Adrenal gland (tissue), 12 donors: Measurements from ENCODE around the gene GALNT18. TPM values are rescaled to one million over a fixed set of nuclear protein-coding genes. Genes with fewer than 3 reads are reported as not detected.

Source experiments
- DNase-seq, 7 donors: peaks; one replicate each; pipeline ENCODE4 v3.0.0-alpha.2; 2019 to 2020
- H3K27ac ChIP-seq, 5 donors: fragments of 200-600 bp; sonication (generic) in 4 of 5; 1 replicate in 3 of 5; 2 replicates in 2 of 5; pipeline versions ENCODE4 v1.5.1 to v1.8.0; 2016 to 2020; ENCODE audit warnings: mild to moderate bottlenecking in 1 of 5
- H3K27me3 ChIP-seq: fragments of 200-600 bp; 2 replicates; pipeline ENCODE4 v1.8.0; 2021
- H3K36me3 ChIP-seq, 2 donors: fragments of 200-600 bp; replicated peaks in 1 of 2; 1 replicate in 1 of 2; 2 replicates in 1 of 2; pipeline versions ENCODE4 v1.5.1 to v1.8.0; 2018 to 2022
- H3K4me1 ChIP-seq, 2 donors: fragments of 200-600 bp; replicated peaks in 1 of 2; 1 replicate in 1 of 2; 2 replicates in 1 of 2; pipeline versions ENCODE4 v1.5.1 to v1.8.0; 2018 to 2021
- H3K4me3 ChIP-seq, 4 donors: fragments of 200-600 bp; sonication (generic) in 3 of 4; one replicate each; pipeline ENCODE4 v1.5.1; 2016 to 2018
- H3K9me3 ChIP-seq, 3 donors: fragments of 200-600 bp; sonication (generic) in 1 of 3; replicated peaks in 1 of 3; 1 replicate in 2 of 3; 2 replicates in 1 of 3; pipeline versions ENCODE4 v1.5.1 to v1.8.0; 2016 to 2021
- CTCF ChIP-seq, 6 experiments: fragments of 450-650 bp in 4 of 6; fragments of 200-600 bp in 2 of 6; sonication (generic) in 1 of 6; IDR thresholded peaks; 1 replicate in 5 of 6; 2 replicates in 1 of 6; pipeline versions ENCODE4 v1.5.1 to v1.8.0; 2016 to 2021; ENCODE audit warnings: antibody characterized with exemption in 6 of 6, mild to moderate bottlenecking in 2 of 6, moderate library complexity in 1 of 6
- POLR2A ChIP-seq, 2 donors: fragments of 450-650 bp; IDR thresholded peaks; one replicate each; pipeline ENCODE4 v1.6.1; 2017; ENCODE audit warnings: antibody characterized with exemption in 2 of 2, mild to moderate bottlenecking in 2 of 2, moderate library complexity in 1 of 2
- WGBS, 4 donors: extraction: QIAGEN DNeasy Blood & Tissue Kit in 2 of 4; methylation state at CpG; one replicate each; pipeline versions ENCODE4 v1.1.5 to v1.1.7; 2013 to 2017; 5-methylcytosine and 5-hydroxymethylcytosine counted together
- intact Hi-C, 2 donors: fragments of 100-400 bp; cut with DNase I; formaldehyde crosslinking; loops; one replicate each; pipeline versions ENCODE4 v1.14.1 to v1.15.0; 2022 to 2023
- polyA plus RNA-seq, 3 donors: library from polyadenylated mRNA; stranded (reverse); fragments of 200-250 nt in 2 of 3; fragments of 350-450 nt in 1 of 3; fragmentation: Illumina TruSeq in 1 of 3; extraction: RNeasy Lipid Tissue Mini Kit (QIAGEN cat#74804) in 1 of 3; gene quantifications; one replicate each; pipeline ENCODE4 v1.2.3, GENCODE V29; 2013 to 2014
- total RNA-seq, 9 donors: library from RNA; depleted of rRNA in 4 of 9; stranded (reverse); fragments of >200 nt in 4 of 9; fragments of 120-200 nt in 1 of 9; fragmentation: NEBNext Ultra II Directional in 1 of 9; extraction: Animal tissue kit (Norgen Biotek cat#: 25700) in 1 of 9; gene quantifications; one replicate each; pipeline versions ENCODE4 v1.1.0 to v1.2.4, GENCODE V29; 2013 to 2023
- donor health status: healthy with polysubstance abuse.
- donor health status: Bipolar disorder and iron deficiency.
- donor health status: DM: yes; HTN: yes; CAD: no.
- donor health status: DM: no; HTN: no; CAD: no.
- donor health status: DM: no; HTN: no; CAD: no.
- donor health status: DM: yes; HTN: yes; CAD: no.

GALNT18 gene
- total and polyA plus RNA-seq, 12 donors: 1.4 to 15.1 (median 6.4) TPM

- DNase-seq: no peak
- Histone ChIP-seq H3K27ac (no peak overlapping the region), H3K9me3 (no peaks in the 10 kb centered on the region), H3K27me3 (no peaks in the 10 kb centered on the region), H3K4me3 (no peak overlapping the region), H3K4me1 (no peaks in the 10 kb centered on the region), H3K36me3 (no peaks in the 10 kb centered on the region)
- intact Hi-C loops: no loop called here
- WGBS, 4 donors: 81 to 89% (median 85%) methylated on average over 3 of the region's 3 CpGs
- TF ChIP-seq POLR2A (IDR thresholded peaks at IDR 0.05) (no peak), CTCF (IDR thresholded peaks at IDR 0.05) (no peak)
These were observed 63.4 kb downstream of the GALNT18 start for GRCh38 chr11:11558396-11558795.

GRCh38 chr11:11555208-11555607 is 66.6 kb downstream of the GALNT18 start:
- Histone ChIP-seq H3K4me3 (no peak overlapping the region), H3K4me1 (no peaks in the 10 kb centered on the region), H3K36me3 (no peaks in the 10 kb centered on the region), H3K27me3 (no peaks in the 10 kb centered on the region), H3K9me3 (no peaks in the 10 kb centered on the region), H3K27ac (no peak overlapping the region)
- 65 to 82% (median 68%) methylated on average over 6 of the region's 6 CpGs for WGBS, 4 donors
- DNase-seq: peak in 1 of 7 donors; percentile 83
- TF ChIP-seq POLR2A (IDR thresholded peaks at IDR 0.05) (no peak), CTCF (IDR thresholded peaks at IDR 0.05) (no peak)
- intact Hi-C loops: no loop called here

DNA sequence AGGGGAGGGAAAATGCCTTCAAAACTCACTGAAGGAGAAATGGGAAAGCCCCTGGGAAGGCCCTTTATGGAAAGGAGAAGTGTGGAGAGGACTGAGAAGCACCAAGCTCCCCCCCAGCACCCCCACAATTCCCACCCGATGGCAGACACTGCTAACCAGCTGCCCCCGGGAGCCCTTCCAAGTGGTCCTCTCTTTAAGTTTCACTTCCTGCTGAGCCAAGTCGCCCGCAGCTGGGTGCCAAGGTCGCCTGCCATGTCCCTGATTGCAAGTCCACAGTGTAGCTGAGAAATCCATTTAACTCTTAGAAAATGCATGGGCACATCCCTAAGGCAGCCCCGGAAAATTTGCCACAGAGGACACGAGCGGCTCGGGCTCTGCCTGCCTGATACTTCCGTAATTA is 68.2 kb downstream of the GALNT18 start:
- Histone ChIP-seq H3K4me1 (no peaks in the 10 kb centered on the region), H3K27ac (no peak overlapping the region), H3K36me3 (no peaks in the 10 kb centered on the region), H3K27me3 (no peaks in the 10 kb centered on the region), H3K4me3 (no peak overlapping the region), H3K9me3 (no peaks in the 10 kb centered on the region)
- intact Hi-C loops: no loop called here
- 45 to 56% (median 52%) methylated on average over 10 of the region's 10 CpGs for WGBS, 4 donors
- no peak for TF ChIP-seq CTCF (IDR thresholded peaks at IDR 0.05)
- no peak for TF ChIP-seq POLR2A (IDR thresholded peaks at IDR 0.05)
- peak in 2 of 7 donors; percentile 27 to 42 for DNase-seq

DNA sequence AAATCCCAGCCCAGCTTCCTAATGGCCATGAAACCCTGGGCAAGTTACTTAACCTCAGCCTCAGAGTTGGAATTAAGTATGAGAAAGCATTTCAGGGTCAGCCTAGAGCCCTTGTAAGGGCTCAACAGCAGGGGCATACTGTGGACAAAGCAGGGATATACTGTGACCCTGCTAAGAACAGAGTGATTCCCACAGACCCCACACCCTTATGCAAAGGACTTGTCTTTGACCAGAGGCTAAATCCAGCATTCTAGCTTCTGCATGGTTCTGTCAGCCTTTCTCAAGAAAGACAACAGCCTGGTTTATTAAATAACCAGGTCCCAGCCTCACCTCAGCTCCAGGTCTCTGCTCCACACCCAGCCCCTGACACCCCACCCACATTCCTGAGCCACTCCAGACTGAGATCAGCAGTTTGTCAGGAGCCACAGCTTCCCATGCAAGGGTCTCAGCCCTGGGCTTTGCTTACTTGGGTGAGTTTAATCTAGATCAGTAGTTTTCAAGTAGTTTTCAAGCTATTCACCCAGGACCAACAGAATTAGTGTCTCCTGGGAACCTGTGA is 69.2 kb downstream of the GALNT18 start:
- Histone ChIP-seq H3K9me3 (no peaks in the 10 kb centered on the region), H3K4me1 (no peaks in the 10 kb centered on the region), H3K27ac (no peak overlapping the region), H3K27me3 (no peaks in the 10 kb centered on the region), H3K36me3 (no peaks in the 10 kb centered on the region), H3K4me3 (no peak overlapping the region)
- TF ChIP-seq POLR2A (IDR thresholded peaks at IDR 0.05) (no peak), CTCF (IDR thresholded peaks at IDR 0.05) (no peak)
- intact Hi-C loops: no loop called here
- DNase-seq: no peak
